H9 (cell line): ENCODE results near the gene RALGAPA2. TPM values are rescaled to one million over a fixed set of nuclear protein-coding genes. Genes with fewer than 3 reads are reported as not detected.

Experiments
- DNase-seq: peaks from one replicate; pipeline ENCODE4 v3.0.0-alpha.2; 2017
- H2AFZ ChIP-seq: one replicate; pipeline ENCODE4 v1.6.1; 2013; ENCODE audit warnings: mild to moderate bottlenecking, low read length, control low read depth, moderate library complexity
- H2AK5ac ChIP-seq: 2 replicates; pipeline ENCODE4 v1.6.1; 2013; ENCODE audit warnings: low read length, control low read depth, mixed read lengths; ENCODE audit not compliant: insufficient read length
- H2BK120ac ChIP-seq: one replicate; pipeline ENCODE4 v1.6.1; 2013; ENCODE audit warnings: low read depth, mild to moderate bottlenecking, low read length, control low read depth, inconsistent platforms; ENCODE audit not compliant: poor library complexity, severe bottlenecking
- H2BK12ac ChIP-seq: 2 replicates; pipeline ENCODE4 v1.6.1; 2013; ENCODE audit warnings: low read length, control low read depth, mixed read lengths, low read depth; ENCODE audit not compliant: insufficient read length
- H2BK15ac ChIP-seq: 2 replicates; pipeline ENCODE4 v1.6.1; 2013; ENCODE audit warnings: low read depth, low read length, control low read depth
- H2BK20ac ChIP-seq: one replicate; pipeline ENCODE4 v1.6.1; 2013; ENCODE audit warnings: low read depth, mild to moderate bottlenecking, low read length, control low read depth, inconsistent platforms; ENCODE audit not compliant: poor library complexity, severe bottlenecking
- H2BK5ac ChIP-seq: 2 replicates; pipeline ENCODE4 v1.6.1; 2013; ENCODE audit warnings: low read length, control low read depth, mixed read lengths; ENCODE audit not compliant: insufficient read length
- H3K14ac ChIP-seq: 2 replicates; pipeline ENCODE4 v1.6.1; 2013; ENCODE audit warnings: low read length, control low read depth; ENCODE audit not compliant: insufficient read depth
- H3K18ac ChIP-seq: 2 replicates; pipeline ENCODE4 v1.6.1; 2013; ENCODE audit warnings: low read depth, mild to moderate bottlenecking, mixed read lengths, low read length, control low read depth; ENCODE audit not compliant: insufficient read length
- H3K23ac ChIP-seq: 2 replicates; pipeline ENCODE4 v1.6.1; 2013; ENCODE audit warnings: low read length, control low read depth, mixed read lengths, low read depth; ENCODE audit not compliant: insufficient read length
- H3K23me2 ChIP-seq: 2 replicates; pipeline ENCODE4 v1.6.1; 2013; ENCODE audit warnings: low read depth, mild to moderate bottlenecking, mixed read lengths, low read length, control low read depth; ENCODE audit not compliant: insufficient read length, poor library complexity, severe bottlenecking
- H3K27ac ChIP-seq: 2 replicates; pipeline ENCODE4 v1.5.1; 2013; ENCODE audit warnings: low read length, control low read depth, mixed read lengths, low read depth; ENCODE audit not compliant: insufficient read length
- H3K27me3 ChIP-seq: 2 replicates; pipeline ENCODE4 v1.6.1; 2013; ENCODE audit warnings: low read length, control low read depth, inconsistent platforms; ENCODE audit not compliant: insufficient read depth
- H3K4ac ChIP-seq: 2 replicates; pipeline ENCODE4 v1.6.1; 2013; ENCODE audit warnings: low read depth, mild to moderate bottlenecking, control low read depth, inconsistent platforms, low read length, moderate library complexity
- H3K4me1 ChIP-seq: 2 replicates; pipeline ENCODE4 v1.6.1; 2013; ENCODE audit warnings: low read length, control low read depth, inconsistent platforms; ENCODE audit not compliant: insufficient read depth
- H3K4me2 ChIP-seq: 2 replicates; pipeline ENCODE4 v1.6.1; 2013; ENCODE audit warnings: low read length, control low read depth, mixed read lengths; ENCODE audit not compliant: insufficient read length, insufficient read depth
- H3K56ac ChIP-seq: 2 replicates; pipeline ENCODE4 v1.6.1; 2013; ENCODE audit warnings: low read depth, mild to moderate bottlenecking, mixed read lengths, low read length, control low read depth; ENCODE audit not compliant: insufficient read length
- H3K79me1 ChIP-seq: 2 replicates; pipeline ENCODE4 v1.6.1; 2013; ENCODE audit warnings: low read depth, mild to moderate bottlenecking, moderate library complexity, low read length, control low read depth, inconsistent platforms; ENCODE audit not compliant: insufficient read depth, poor library complexity, severe bottlenecking
- H3K79me2 ChIP-seq: 2 replicates; pipeline ENCODE4 v1.6.1; 2013; ENCODE audit warnings: low read length, control low read depth, inconsistent platforms; ENCODE audit not compliant: insufficient read depth
- H3K9ac ChIP-seq: 2 replicates; pipeline ENCODE4 v1.6.1; 2013; ENCODE audit warnings: low read length, control low read depth, mixed read lengths; ENCODE audit not compliant: insufficient read length; ENCODE audit errors: extremely low read depth
- H3K9me3 ChIP-seq: one replicate; pipeline ENCODE4 v1.6.1; 2013; ENCODE audit warnings: low read depth, low read length, inconsistent platforms; ENCODE audit not compliant: control insufficient read depth
- H3T11ph ChIP-seq: one replicate; pipeline ENCODE4 v1.6.1; 2013; ENCODE audit warnings: mild to moderate bottlenecking, low read length, control low read depth, inconsistent platforms
- H4K20me1 ChIP-seq: one replicate; pipeline ENCODE4 v1.6.1; 2013; ENCODE audit not compliant: control insufficient read depth, insufficient read length, insufficient read depth
- H4K5ac ChIP-seq: 2 replicates; pipeline ENCODE4 v1.6.1; 2013; ENCODE audit warnings: low read depth, mild to moderate bottlenecking, mixed read lengths, low read length, control low read depth; ENCODE audit not compliant: insufficient read length
- H4K8ac ChIP-seq: replicated peaks from 2 replicates; pipeline ENCODE4 v1.6.1; 2013; ENCODE audit warnings: low read length, control low read depth, mixed read lengths, low read depth; ENCODE audit not compliant: insufficient read length
- H4K91ac ChIP-seq: 2 replicates; pipeline ENCODE4 v1.6.1; 2013; ENCODE audit warnings: low read depth, mild to moderate bottlenecking, moderate library complexity, mixed read lengths, low read length, control low read depth; ENCODE audit not compliant: insufficient read length
- H3K27ac Mint-ChIP-seq, 3 experiments: 2 replicates in 2 of 3; 3 replicates in 1 of 3; pipeline ENCODE4 v1.8.0; 2020 to 2021; ENCODE audit warnings: mixed read lengths in 3 of 3, mild to moderate bottlenecking in 1 of 3, moderate library complexity in 1 of 3
- H3K27me3 Mint-ChIP-seq: 2 replicates; pipeline ENCODE4 v1.8.0; 2021; ENCODE audit warnings: low read depth, mild to moderate bottlenecking, moderate library complexity, mixed read lengths
- H3K36me3 Mint-ChIP-seq, 3 experiments: 2 replicates in 2 of 3; 3 replicates in 1 of 3; pipeline ENCODE4 v1.8.0; 2020 to 2021; ENCODE audit warnings: low read depth in 3 of 3, mixed read lengths in 3 of 3; ENCODE audit not compliant: insufficient read depth in 1 of 3
- H3K4me1 Mint-ChIP-seq, 2 experiments: 2 replicates each; pipeline ENCODE4 v1.8.0; 2020; ENCODE audit warnings: mixed read lengths in 2 of 2
- H3K4me3 Mint-ChIP-seq, 2 experiments: 2 replicates in 1 of 2; 3 replicates in 1 of 2; pipeline ENCODE4 v1.8.0; 2020 to 2021; ENCODE audit warnings: mild to moderate bottlenecking in 2 of 2, mixed read lengths in 2 of 2, moderate library complexity in 1 of 2
- H3K9me3 Mint-ChIP-seq, 2 experiments: 2 replicates in 1 of 2; 3 replicates in 1 of 2; pipeline ENCODE4 v1.8.0; 2020; ENCODE audit warnings: mild to moderate bottlenecking in 2 of 2, mixed read lengths in 2 of 2, moderate library complexity in 1 of 2
- CTCF ChIP-seq: fragments of 200-600 bp; sonication (generic); conservative IDR thresholded peaks from 3 replicates; pipeline ENCODE4 v1.8.0; 2021; ENCODE audit warnings: antibody characterized with exemption, mild to moderate bottlenecking
- WGBS: extraction: QIAGEN DNeasy Blood & Tissue Kit; methylation state at CpG from one replicate; pipeline ENCODE4 v1.1.7; 2013; ENCODE audit warnings: missing lambda C conversion rate, low lambda C conversion rate, mixed read lengths; ENCODE audit not compliant: insufficient read length; ENCODE audit errors: extremely low coverage; 5-methylcytosine and 5-hydroxymethylcytosine counted together
- total RNA-seq: library from RNA; stranded (reverse); gene quantifications from 2 replicates; pipeline ENCODE4 v1.2.1, GENCODE V29; 2021

Gene RALGAPA2
- total RNA-seq, 1 experiment from 2014 or later: 16.6 TPM

- Histone ChIP-seq H2AK5ac (no peak overlapping the region), H3K9ac (no peak overlapping the region), H3K18ac (no peak overlapping the region), H3K79me1 (no peaks in the 10 kb centered on the region), H3K23ac (no peak overlapping the region), H3K27ac (no peak overlapping the region), H3K27me3 (no peaks in the 10 kb centered on the region), H3T11ph (no peak overlapping the region), H3K4me2 (no peak overlapping the region), H3K4ac (no peak overlapping the region), H2BK5ac (no peak overlapping the region), H2BK15ac (no peak overlapping the region), H4K91ac (no peak overlapping the region), H3K9me3 (no peaks in the 10 kb centered on the region), H4K8ac (no peak overlapping the region), H2BK20ac (no peak overlapping the region), H4K5ac (no peak overlapping the region), H3K23me2 (no peaks in the 10 kb centered on the region), H2AFZ (no peak overlapping the region), H3K14ac (no peak overlapping the region), H2BK12ac (no peak overlapping the region), H3K56ac (no peak overlapping the region), H4K20me1 (no peaks in the 10 kb centered on the region), H3K4me1 (no peaks in the 10 kb centered on the region), H3K79me2 (no peaks in the 10 kb centered on the region), H2BK120ac (no peak overlapping the region)
- WGBS: no CpG with 5 or more reads among the region's 3 CpGs
- DNase-seq: no peak
- Mint-ChIP-seq H3K4me3 (no peak overlapping the region), H3K9me3 (no peaks in the 10 kb centered on the region), H3K4me1 (peaks cover 6 to 12% of the 10 kb centered on the region in 2 experiments), H3K27me3 (no peaks in the 10 kb centered on the region; the same call in none of the 2 replicates), H3K36me3 (no peaks in the 10 kb centered on the region; a peak in 2 of 7 replicates), H3K27ac (0 out of 7 replicates have a peak overlapping the region, but pooled peaks of 1 of the 3 experiments have one; percentile 77)
- TF ChIP-seq CTCF: no peak
These were observed 310.5 kb downstream of the RALGAPA2 start for GRCh38 chr20:20401991-20402390.
